Measurements from ENCODE around the gene HIVEP3. TPM values are rescaled to one million over a fixed set of nuclear protein-coding genes. Genes with fewer than 3 reads are reported as not detected.

HIVEP3 gene
- polyA plus RNA-seq, 1 of the 3 experiments (the other 2 are of a cell fraction): 6.4 TPM

DNA sequence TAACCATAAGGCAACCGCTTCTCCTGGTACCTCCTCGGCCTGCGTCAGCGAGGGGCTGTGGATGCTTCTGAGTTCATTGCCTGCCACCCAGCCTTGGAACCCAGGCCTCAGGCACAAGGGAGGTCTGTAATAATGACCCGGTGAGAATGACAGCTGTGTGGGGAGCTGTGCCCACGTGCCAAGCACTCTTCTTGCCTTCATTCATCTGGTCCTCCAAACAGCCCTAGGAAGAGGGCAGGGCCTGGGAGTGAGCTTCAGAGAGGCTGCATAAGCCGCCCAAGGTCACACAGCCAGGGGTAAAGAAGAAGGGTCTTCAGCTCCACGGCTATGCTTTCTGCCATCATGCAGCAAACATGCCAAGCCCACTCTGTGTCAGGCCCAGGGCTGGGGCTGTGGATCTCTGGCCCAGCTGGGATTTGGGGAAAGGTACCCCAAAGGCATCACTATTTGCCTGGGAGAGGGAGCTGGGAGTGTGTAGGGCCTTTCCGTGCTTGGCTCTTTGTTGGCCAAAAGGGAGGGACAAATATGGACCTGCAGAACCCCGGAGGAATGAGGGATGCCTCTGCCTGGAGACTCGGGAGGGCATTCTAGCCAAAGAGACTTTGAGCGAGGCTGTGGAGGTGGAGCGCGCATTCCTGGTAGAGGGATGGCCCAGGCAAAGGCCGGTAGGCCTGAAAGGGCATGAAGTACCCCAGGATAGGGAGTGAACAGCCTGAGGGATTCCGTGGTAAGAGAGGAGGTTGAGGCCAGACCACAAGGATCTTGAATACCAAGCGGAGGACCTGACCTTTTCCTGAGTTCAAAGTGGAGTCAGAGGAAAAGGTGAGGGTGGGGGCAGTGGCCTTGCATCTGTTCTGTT lies 424.1 kb downstream of the HIVEP3 start:
- Histone ChIP-seq H3K36me3 (replicated peaks in 1 of 2; ENCODE audit: control insufficient read depth in 1 of 2, insufficient read depth in 2 of 2, low read length in 1 of 2) (no peaks in the 10 kb centered on the region), H3K79me2 (ENCODE audit: insufficient read depth) (no peaks in the 10 kb centered on the region), H3K4me2 (no peak overlapping the region), H3K9me3 (no peaks in the 10 kb centered on the region), H4K20me1 (ENCODE audit: insufficient read depth) (no peaks in the 10 kb centered on the region), H3K9me2 (no peaks in the 10 kb centered on the region), H3K27me3 (ENCODE audit: insufficient read depth) (no peaks in the 10 kb centered on the region), H3K27ac (ENCODE audit: low read depth in 2 of 2, low read length in 1 of 2) (no peak overlapping the region), H2AFZ (ENCODE audit: low read depth) (no peak overlapping the region), H3K4me3 (ENCODE audit: low read depth in 2 of 2, low read length in 1 of 2) (no peak overlapping the region), H3F3A (replicated peaks; ENCODE audit: insufficient read depth) (peaks cover 8% of the 10 kb centered on the region), H3K9ac (no peak overlapping the region), H3K4me1 (ENCODE audit: control insufficient read depth in 1 of 2, insufficient read depth in 2 of 2, low read depth in 1 of 2, low read length in 1 of 2) (peaks cover 17 to 26% of the 10 kb centered on the region in 2 experiments; a peak in 3 of 4 replicates)
- WGBS (ENCODE audit: low lambda C conversion rate): 97% methylated on average over 13 of the region's 17 CpGs
- no peak for DNase-seq
- ChIA-PET CTCF (interaction anchor here (1.3 to 8.6 kb wide), 4 partner anchors 15 to 212 kb away, joined by 3 to 93 read pairs (median 16); partner anchors contain the start of gene EDN2), POLR2A (interaction anchor here (1.0 kb wide), 1 partner anchor 40 kb away, joined by 3 read pairs; no protein-coding TSS in a partner anchor)
- TF ChIP-seq TEAD4 (IDR thresholded peaks at IDR 0.05; ENCODE audit: borderline replicate concordance, insufficient read depth) (no peak), MEF2A (IDR thresholded peaks at IDR 0.05; ENCODE audit: borderline replicate concordance, low read depth) (no peak), FOXM1 (IDR thresholded peaks at IDR 0.05; ENCODE audit: low read depth) (no peak), USF2 (IDR thresholded peaks at IDR 0.05; ENCODE audit: borderline replicate concordance, low read depth, low read length) (no peak), SMC3 (IDR thresholded peaks at IDR 0.05; ENCODE audit: low read depth, low read length) (no peak), POLR2AphosphoS5 (IDR thresholded peaks at IDR 0.05; ENCODE audit: low read depth, low read length) (no peak), PBX3 (IDR thresholded peaks at IDR 0.05) (no peak), MXI1 (IDR thresholded peaks at IDR 0.05; ENCODE audit: low read depth, low read length) (no peak), JUND (IDR thresholded peaks at IDR 0.05) (no peak), YY1 (IDR thresholded peaks at IDR 0.05; ENCODE audit: low read depth) (no peak), ELF1 (IDR thresholded peaks at IDR 0.05) (no peak)
- TF ChIP-seq, protein P1, sequence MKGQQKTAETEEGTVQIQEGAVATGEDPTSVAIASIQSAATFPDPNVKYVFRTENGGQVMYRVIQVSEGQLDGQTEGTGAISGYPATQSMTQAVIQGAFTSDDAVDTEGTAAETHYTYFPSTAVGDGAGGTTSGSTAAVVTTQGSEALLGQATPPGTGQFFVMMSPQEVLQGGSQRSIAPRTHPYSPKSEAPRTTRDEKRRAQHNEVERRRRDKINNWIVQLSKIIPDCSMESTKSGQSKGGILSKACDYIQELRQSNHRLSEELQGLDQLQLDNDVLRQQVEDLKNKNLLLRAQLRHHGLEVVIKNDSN (IDR thresholded peaks at IDR 0.05; ENCODE audit: borderline replicate concordance, low read depth): no peak
- TF ChIP-seq, protein P2, sequence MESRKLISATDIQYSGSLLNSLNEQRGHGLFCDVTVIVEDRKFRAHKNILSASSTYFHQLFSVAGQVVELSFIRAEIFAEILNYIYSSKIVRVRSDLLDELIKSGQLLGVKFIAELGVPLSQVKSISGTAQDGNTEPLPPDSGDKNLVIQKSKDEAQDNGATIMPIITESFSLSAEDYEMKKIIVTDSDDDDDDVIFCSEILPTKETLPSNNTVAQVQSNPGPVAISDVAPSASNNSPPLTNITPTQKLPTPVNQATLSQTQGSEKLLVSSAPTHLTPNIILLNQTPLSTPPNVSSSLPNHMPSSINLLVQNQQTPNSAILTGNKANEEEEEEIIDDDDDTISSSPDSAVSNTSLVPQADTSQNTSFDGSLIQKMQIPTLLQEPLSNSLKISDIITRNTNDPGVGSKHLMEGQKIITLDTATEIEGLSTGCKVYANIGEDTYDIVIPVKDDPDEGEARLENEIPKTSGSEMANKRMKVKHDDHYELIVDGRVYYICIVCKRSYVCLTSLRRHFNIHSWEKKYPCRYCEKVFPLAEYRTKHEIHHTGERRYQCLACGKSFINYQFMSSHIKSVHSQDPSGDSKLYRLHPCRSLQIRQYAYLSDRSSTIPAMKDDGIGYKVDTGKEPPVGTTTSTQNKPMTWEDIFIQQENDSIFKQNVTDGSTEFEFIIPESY (IDR thresholded peaks at IDR 0.05; ENCODE audit: borderline replicate concordance, low read depth): no peak
